ENCODE measurements around the gene LIPE.
"Not testable (repeated sequence)": the region's sequence is repeated elsewhere in the genome, so short reads cannot be mapped to it uniquely, and the experiment has no call there.

LIPE gene

GRCh38 chr19:42455621-42456081, 28.5 kb upstream of the LIPE start:
- Mint-ChIP-seq H3K27me3 (no peaks in the 10 kb centered on the region), H3K4me3 (no peak overlapping the region), H3K9me3 (no peaks in the 10 kb centered on the region), H3K4me1 (no peaks in the 10 kb centered on the region), H3K27ac (no peak overlapping the region), H3K36me3 (no peaks in the 10 kb centered on the region)

GRCh38 chr19:42455086-42455485, 27.9 kb upstream of the LIPE start:
- Mint-ChIP-seq H3K9me3 (no peaks in the 10 kb centered on the region), H3K27me3 (no peaks in the 10 kb centered on the region), H3K36me3 (no peaks in the 10 kb centered on the region), H3K4me3 (no peak overlapping the region), H3K27ac (no peak overlapping the region), H3K4me1 (no peaks in the 10 kb centered on the region)

- Mint-ChIP-seq H3K27me3 (no peaks in the 10 kb centered on the region), H3K9me3 (no peaks in the 10 kb centered on the region), H3K36me3 (no peaks in the 10 kb centered on the region), H3K4me1 (no peaks in the 10 kb centered on the region), H3K4me3 (no peak overlapping the region), H3K27ac (no peak overlapping the region)
These were observed 25.4 kb upstream of the LIPE start for GRCh38 chr19:42452590-42452989.

- Mint-ChIP-seq H3K27ac (no peak overlapping the region), H3K9me3 (no peaks in the 10 kb centered on the region), H3K4me1 (no peaks in the 10 kb centered on the region), H3K27me3 (no peaks in the 10 kb centered on the region), H3K36me3 (no peaks in the 10 kb centered on the region), H3K4me3 (no peak overlapping the region)
These were observed 23.2 kb upstream of the LIPE start for GRCh38 chr19:42450314-42450934.

GRCh38 chr19:42448306-42448705, 21.1 kb upstream of the LIPE start:
- not testable (repeated sequence) for H3K9me3 Mint-ChIP-seq, H3K27ac Mint-ChIP-seq, H3K27me3 Mint-ChIP-seq, H3K4me1 Mint-ChIP-seq, H3K36me3 Mint-ChIP-seq, H3K4me3 Mint-ChIP-seq

GRCh38 chr19:42445948-42446347, 18.8 kb upstream of the LIPE start:
- H3K27ac Mint-ChIP-seq = no peak overlapping the region
- peaks cover 7% of the 10 kb centered on the region for H3K4me1 Mint-ChIP-seq
- H3K36me3 Mint-ChIP-seq = no peaks in the 10 kb centered on the region
- H3K27me3 Mint-ChIP-seq = no peaks in the 10 kb centered on the region
- no peak overlapping the region for H3K4me3 Mint-ChIP-seq
- no peaks in the 10 kb centered on the region for H3K9me3 Mint-ChIP-seq

GRCh38 chr19:42443944-42444398, 16.8 kb upstream of the LIPE start:
- Mint-ChIP-seq H3K4me3 (no peak overlapping the region), H3K27ac (no peak overlapping the region), H3K27me3 (no peaks in the 10 kb centered on the region), H3K36me3 (no peaks in the 10 kb centered on the region), H3K9me3 (no peaks in the 10 kb centered on the region), H3K4me1 (peaks cover 21% of the 10 kb centered on the region)

- H3K4me1 Mint-ChIP-seq = peaks cover 27% of the 10 kb centered on the region
- no peak within 1 kb of the TSS for H3K4me3 Mint-ChIP-seq
- no peaks in the 10 kb centered on the region for H3K27me3 Mint-ChIP-seq
- no peak within 1 kb of the TSS for H3K27ac Mint-ChIP-seq
- no peaks in the 10 kb centered on the region for H3K36me3 Mint-ChIP-seq
- H3K9me3 Mint-ChIP-seq = no peaks in the 10 kb centered on the region
These were observed 15.6 kb upstream of the LIPE start, which contains the start of gene CXCL17 for GRCh38 chr19:42442833-42443232. TSS of gene CXCL17 (minus strand) at chr19:42442946. CDS start at chr19:42442832, 114 bp downstream.

GRCh38 chr19:42441049-42441445, 13.9 kb upstream of the LIPE start:
- Mint-ChIP-seq H3K27me3 (no peaks in the 10 kb centered on the region), H3K9me3 (no peaks in the 10 kb centered on the region), H3K27ac (no peak overlapping the region), H3K4me3 (no peak overlapping the region), H3K4me1 (peaks cover 27% of the 10 kb centered on the region), H3K36me3 (no peaks in the 10 kb centered on the region)

- H3K4me1 Mint-ChIP-seq = peaks cover 27% of the 10 kb centered on the region
- H3K27me3 Mint-ChIP-seq = no peaks in the 10 kb centered on the region
- H3K36me3 Mint-ChIP-seq = no peaks in the 10 kb centered on the region
- H3K9me3 Mint-ChIP-seq = no peaks in the 10 kb centered on the region
- peak overlapping the region; percentile 38 for H3K27ac Mint-ChIP-seq
- peak overlapping the region; percentile 49 for H3K4me3 Mint-ChIP-seq
These were observed 13.3 kb upstream of the LIPE start for GRCh38 chr19:42440357-42441048.

GRCh38 chr19:42436006-42436405, 8.8 kb upstream of the LIPE start:
- no peaks in the 10 kb centered on the region for H3K9me3 Mint-ChIP-seq
- H3K4me3 Mint-ChIP-seq = no peak overlapping the region
- no peaks in the 10 kb centered on the region for H3K27me3 Mint-ChIP-seq
- no peak overlapping the region for H3K27ac Mint-ChIP-seq
- H3K4me1 Mint-ChIP-seq = peaks cover 21% of the 10 kb centered on the region
- no peaks in the 10 kb centered on the region for H3K36me3 Mint-ChIP-seq

- Mint-ChIP-seq H3K27ac (no peak overlapping the region), H3K36me3 (no peaks in the 10 kb centered on the region), H3K27me3 (no peaks in the 10 kb centered on the region), H3K4me1 (peaks cover 15% of the 10 kb centered on the region), H3K9me3 (no peaks in the 10 kb centered on the region), H3K4me3 (no peak overlapping the region)
These were observed 8.1 kb upstream of the LIPE start for GRCh38 chr19:42435316-42435715.

- Mint-ChIP-seq H3K4me3 (no peak overlapping the region), H3K9me3 (no peaks in the 10 kb centered on the region), H3K4me1 (peaks cover 6% of the 10 kb centered on the region), H3K27me3 (no peaks in the 10 kb centered on the region), H3K36me3 (no peaks in the 10 kb centered on the region), H3K27ac (no peak overlapping the region)
These were observed 6.5 kb upstream of the LIPE start for GRCh38 chr19:42433503-42434260.

GRCh38 chr19:42431486-42431885, 4.3 kb upstream of the LIPE start:
- Mint-ChIP-seq H3K36me3 (no peaks in the 10 kb centered on the region), H3K27ac (no peak overlapping the region), H3K9me3 (no peaks in the 10 kb centered on the region), H3K4me3 (no peak overlapping the region), H3K4me1 (no peaks in the 10 kb centered on the region), H3K27me3 (no peaks in the 10 kb centered on the region)

GRCh38 chr19:42428676-42429075, 1.5 kb upstream of the LIPE start:
- peaks cover 7% of the 10 kb centered on the region for H3K4me1 Mint-ChIP-seq
- no peaks in the 10 kb centered on the region for H3K9me3 Mint-ChIP-seq
- no peak overlapping the region for H3K27ac Mint-ChIP-seq
- H3K4me3 Mint-ChIP-seq = no peak overlapping the region
- no peaks in the 10 kb centered on the region for H3K27me3 Mint-ChIP-seq
- H3K36me3 Mint-ChIP-seq = no peaks in the 10 kb centered on the region

GRCh38 chr19:42426643-42427042, 545 bp downstream of the LIPE start:
- no peak overlapping the region for H3K27ac Mint-ChIP-seq
- peaks cover 22% of the 10 kb centered on the region for H3K4me1 Mint-ChIP-seq
- H3K27me3 Mint-ChIP-seq = no peaks in the 10 kb centered on the region
- H3K4me3 Mint-ChIP-seq = no peak overlapping the region
- no peaks in the 10 kb centered on the region for H3K9me3 Mint-ChIP-seq
- no peaks in the 10 kb centered on the region for H3K36me3 Mint-ChIP-seq
